NCI-H1092 (cell line): ENCODE data around the gene TET3.
"Not testable (repeated sequence)": the region's sequence is repeated elsewhere in the genome, so short reads cannot be mapped to it uniquely, and the experiment has no call there.

Experiments used
- DNase-seq: peaks from one replicate; lab custom pipeline; 2025; lab: John Stamatoyannopoulos, UW

TET3 gene

DNA sequence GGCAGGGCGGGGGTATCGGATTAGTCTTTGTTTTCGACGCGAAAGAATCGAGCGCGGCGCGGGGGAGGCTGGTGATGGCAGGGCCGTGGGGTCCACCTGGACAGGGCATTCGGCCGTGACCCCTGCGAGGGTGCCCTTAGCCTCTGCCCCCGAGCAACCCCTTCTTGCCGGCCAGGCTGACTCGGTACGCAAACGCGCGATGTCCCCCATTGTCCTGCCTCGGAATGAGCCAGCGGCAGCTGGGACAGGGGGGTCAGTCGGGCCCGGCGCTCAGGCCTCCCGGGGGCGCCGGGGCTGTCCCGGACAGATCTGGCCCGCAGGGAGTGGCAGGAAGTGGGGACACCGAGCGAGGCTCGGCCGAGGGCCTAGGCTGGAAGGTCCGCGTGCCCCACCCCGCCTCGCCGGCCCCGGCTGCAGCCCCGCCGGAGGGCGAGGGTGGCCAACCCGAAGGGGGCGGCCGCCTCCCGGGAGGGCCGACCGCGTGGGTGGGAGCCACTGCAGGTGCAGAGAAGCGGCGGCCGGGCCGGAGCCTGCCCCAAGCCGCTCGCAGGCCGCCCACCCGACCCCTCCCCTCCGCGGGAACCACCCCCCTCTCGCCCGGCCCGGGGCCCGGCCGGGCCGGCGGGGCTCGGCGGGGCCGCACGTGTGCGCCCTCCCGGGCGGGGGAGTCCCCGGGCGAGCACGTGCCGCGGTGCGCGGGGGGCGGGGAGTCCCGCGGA lies at the start of gene TET3:
Gene TET3, plus strand, starts transcription at position 708 of the 719 bp plus-strand sequence. CDS start 1,494 bp downstream, outside the sequence.
- DNase-seq, result no peak

GRCh38 chr2:73935641-73936040 lies 49.1 kb upstream of the TET3 start:
- DNase-seq, result no peak

DNA sequence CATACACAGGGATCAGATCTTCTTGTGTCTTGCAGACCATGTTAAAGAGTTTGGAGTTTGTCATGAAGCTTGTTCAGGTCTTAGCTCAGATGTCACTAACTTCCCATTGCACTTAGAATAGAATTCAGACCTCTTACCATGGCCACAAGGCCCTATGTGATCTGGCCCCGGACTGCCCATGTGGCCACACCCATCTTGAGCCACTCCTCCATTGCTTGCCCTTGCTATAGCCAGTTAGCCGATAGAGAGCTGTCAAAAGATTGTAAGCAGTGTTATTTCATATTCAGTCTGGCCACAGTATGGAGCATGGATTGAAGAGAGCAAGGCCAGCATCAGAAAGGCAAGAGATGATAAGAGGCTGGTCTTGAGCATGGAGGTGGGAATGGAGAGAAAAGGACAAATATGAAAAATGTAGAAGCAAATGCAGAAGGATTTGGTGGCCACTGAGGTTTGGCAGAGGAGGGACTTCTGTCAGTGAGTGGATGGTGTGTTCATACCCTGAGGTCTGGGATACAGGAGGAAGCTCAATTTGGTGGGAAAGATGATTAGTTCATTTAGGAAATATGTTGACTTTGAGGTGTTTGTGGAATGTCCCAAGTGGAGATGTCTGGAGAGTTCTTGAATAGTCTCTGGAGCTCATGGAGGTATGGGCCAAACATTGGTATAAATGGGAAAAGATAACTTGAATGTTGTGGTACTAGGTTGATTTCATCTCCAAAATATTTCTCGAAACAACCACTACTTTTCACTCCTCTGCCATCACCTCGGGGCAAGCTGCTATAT lies 47.4 kb upstream of the TET3 start:
- DNase-seq, result no peak

DNA sequence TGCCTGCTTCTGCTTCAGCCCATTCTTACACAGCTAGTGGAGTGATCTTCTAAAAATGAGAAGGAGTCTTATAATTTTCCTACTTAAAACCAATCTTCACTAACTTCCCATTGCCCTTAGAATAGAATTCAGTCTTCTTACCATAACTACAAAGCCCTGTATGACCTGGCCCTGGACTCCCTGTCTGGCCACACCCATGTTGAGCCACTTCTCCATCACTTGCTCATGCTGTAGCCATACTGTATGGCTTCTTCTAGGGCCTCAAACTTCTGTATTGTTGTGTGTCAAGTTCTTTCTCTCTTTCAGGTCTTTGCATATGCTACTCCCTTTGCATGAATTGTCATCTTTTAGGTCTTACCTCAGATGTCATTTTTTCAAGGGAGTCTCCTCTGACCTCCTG lies 46.8 kb upstream of the TET3 start:
- DNase-seq, result no peak

DNA sequence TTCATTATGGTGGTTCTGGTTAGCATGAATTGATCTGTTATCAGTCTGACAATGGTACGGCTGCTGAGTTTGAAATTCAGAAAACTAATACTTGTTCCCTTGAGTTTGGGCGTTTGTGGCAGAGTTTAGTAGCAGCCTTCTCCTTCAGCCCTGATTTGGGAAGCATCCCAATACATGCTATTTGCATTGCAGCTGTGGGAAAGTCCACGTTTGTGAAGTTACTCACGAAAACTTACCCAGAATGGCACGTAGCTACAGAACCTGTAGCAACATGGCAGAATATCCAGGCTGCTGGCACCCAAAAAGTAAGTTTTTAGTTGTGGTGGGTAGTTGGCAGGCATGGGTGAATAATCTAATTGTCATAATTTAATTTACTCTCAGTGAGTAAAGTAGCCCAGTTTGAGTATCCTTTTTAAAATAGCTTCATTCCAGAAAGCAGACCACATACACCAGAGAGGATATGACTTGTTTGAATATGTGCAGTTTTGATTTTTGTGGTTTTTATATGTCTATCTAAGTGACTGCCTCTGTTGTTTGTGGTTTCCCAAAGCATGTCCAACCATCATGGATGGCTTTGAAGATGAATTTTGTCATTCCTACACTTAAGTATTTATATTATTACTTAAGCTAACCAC lies 45.9 kb upstream of the TET3 start:
- no peak for DNase-seq

DNA sequence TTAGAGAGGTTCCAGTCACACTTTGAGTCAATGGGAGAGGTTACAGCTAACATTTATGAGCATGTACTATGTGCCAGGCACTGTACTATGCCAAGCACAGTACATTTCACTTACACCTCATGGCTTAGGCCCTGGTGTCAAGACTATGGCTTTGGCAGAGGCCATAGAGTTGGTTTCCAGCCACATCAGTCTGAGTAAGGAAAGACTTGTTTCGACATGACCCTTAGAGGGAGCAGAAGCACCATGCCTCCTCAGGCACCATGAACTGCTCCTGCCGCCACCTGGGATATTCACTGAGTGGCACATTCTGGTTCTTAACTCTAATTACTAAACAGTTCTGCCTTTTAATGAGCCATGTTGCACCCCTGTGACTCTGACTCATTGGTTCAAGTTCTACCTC lies 45.3 kb upstream of the TET3 start:
- no peak for DNase-seq

GRCh38 chr2:73940066-73940465 lies 44.6 kb upstream of the TET3 start:
- DNase-seq, result not testable (repeated sequence)

DNA sequence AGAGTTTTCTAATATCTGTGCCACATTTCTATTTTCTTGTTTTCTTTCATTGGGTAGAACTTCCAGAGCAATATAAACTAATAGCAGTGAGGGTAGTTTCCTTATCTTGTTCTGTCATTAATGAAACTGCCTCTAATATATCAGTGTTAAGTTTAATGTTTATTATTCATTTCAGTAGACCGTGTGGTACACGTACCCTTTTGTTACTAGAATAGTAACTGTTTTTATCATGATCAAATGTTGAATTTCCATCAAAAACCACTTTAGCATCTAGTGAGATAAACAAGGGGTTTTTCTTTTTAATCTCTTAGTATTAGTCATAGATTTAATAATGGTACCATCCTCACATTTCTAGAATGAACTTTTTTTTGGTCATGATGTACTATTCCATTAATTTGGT lies 42.0 kb upstream of the TET3 start:
- DNase-seq, result no peak

DNA sequence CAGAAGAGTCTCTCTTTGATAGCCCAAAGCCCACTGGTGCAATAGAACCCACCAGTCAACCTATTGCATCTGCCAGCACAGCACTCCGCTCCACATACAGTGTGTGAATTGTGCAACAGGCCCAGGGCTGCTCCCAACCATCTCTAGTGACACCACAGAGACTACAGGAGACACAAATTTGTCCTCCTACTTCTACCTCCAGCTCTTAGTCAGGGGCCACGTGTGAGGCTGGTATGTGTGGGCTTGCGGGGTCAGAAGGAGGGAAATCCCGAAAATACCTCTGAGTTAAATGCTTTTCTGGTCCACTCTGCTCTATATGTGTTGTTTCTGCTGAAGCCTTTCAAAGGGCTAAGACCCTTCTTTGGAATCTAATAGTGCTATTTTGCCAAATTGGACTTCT lies 40.0 kb upstream of the TET3 start:
- DNase-seq, result no peak

DNA sequence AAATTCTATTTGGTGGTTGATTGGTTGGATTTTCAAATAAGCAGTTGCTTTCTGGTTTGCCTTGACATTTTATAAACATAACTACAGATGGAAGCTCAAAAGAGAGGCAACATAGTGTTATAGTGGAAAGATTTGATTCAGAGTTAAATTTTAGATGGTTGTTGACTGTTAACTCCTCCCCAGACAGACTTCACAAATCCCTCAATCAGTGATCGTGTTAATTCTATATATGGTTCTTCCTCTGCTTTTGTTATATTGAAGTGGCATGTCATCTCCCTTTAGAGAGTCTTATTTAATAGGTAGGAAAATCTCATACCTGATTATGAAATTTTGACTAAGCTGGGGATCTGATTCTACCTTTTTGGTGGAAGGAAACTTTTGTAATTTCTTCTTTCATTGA lies 38.5 kb upstream of the TET3 start:
- DNase-seq, result no peak

DNA sequence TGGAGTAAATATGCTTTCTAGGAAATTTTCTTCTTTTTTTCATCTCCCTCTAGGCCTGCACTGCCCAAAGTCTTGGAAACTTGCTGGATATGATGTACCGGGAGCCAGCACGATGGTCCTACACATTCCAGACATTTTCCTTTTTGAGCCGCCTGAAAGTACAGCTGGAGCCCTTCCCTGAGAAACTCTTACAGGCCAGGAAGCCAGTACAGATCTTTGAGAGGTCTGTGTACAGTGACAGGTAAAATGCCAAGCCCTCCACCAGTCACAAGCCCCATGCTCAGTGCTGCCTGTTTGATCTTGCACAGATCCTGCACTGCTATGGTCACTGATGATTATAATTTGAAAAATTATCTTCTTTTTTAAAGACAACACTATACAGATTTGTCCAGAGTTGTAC lies 38.0 kb upstream of the TET3 start:
- DNase-seq, result no peak

DNA sequence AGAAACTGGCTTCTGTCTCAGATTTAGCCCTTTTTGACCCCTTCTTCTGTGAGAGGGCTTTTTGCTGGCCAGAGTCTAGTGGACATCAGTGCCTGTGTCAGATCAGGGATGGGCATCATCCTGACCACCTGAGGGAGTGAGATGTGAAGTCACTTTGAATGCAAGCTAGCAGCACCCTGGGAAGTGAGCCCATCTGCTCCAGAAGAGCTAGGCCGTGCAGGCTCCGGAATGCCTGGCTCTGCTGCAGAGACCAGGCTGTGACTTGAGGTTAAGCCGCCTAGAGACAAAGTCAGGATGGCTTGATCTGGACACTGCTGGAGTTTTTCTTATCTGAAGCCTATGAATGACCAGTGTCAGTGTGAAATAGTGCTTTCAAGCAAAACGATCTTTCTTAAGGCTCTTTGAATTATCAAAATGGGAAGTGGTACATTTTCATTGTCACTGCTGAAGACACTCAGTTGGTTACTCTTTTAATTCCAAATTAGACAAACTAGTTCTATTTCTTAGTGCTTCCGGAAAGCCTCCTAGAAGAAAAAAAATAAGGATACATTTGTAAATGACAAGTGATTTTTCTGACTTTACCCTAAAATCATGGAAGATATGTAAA lies 37.2 kb upstream of the TET3 start:
- DNase-seq, result no peak

DNA sequence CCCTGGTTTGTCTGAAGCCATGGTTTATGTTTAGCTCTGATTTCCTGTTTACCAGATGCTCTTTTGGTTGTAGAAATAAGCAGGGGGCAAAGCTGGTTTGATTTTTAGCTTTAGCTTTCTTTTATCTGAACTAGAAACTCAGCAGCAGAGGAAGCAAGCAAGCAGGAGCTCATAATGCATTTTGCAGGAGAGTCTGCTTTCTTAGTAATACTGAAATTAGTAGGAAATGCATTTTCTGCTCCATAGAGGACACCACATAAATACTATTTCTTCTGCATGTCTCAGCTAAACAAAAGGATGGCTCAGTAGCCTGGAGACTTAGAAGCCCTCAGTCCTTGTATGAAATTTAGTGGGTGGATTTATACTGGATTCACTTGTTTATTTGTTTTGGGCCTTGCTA lies 34.9 kb upstream of the TET3 start:
- no peak for DNase-seq

GRCh38 chr2:73952499-73953446 lies 31.9 kb upstream of the TET3 start:
- no peak for DNase-seq

- no peak for DNase-seq
Observed at GRCh38 chr2:73956218-73956865, 28.4 kb upstream of the TET3 start.

GRCh38 chr2:73961274-73961673 lies 23.4 kb upstream of the TET3 start:
- DNase-seq, result no peak

DNA sequence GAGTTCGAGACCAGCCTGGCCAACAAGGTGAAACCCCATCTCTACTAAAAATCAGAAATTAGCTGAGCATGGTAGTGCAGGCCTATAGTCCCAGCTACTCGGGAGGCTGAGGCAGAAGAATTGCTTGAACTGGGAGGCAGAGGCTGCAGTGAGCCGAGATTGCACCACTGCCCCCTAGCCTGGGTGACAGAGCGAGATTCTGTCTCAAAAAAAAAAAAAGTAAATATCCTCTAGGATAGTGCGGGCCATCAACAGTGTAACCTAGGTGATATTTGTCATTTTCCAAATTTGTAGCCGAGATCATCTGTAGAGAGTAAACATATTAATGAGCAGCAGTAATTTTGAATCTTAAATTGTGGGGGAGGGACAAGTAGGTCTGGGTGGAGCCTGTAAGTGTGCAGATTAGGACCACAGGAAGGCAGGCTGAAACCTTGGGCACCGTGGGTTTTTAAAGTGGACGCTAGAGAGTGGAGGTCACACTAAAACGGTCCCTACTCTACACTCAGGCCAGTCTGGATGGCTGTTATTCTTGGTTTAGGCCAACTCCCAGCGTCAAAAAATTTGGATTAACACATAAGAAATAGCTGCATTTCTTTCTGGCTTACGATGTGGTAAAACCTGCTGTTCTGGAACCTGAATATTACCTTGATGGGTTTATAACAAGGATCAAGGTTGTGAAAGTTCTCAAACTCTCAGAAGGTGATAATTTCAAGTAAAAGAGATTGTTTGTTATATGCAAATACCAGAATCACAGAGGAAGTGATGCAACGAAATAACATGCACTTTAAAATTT lies 22.7 kb upstream of the TET3 start:
- DNase-seq, result no peak

GRCh38 chr2:73962798-73963197 lies 21.9 kb upstream of the TET3 start:
- no peak for DNase-seq

DNA sequence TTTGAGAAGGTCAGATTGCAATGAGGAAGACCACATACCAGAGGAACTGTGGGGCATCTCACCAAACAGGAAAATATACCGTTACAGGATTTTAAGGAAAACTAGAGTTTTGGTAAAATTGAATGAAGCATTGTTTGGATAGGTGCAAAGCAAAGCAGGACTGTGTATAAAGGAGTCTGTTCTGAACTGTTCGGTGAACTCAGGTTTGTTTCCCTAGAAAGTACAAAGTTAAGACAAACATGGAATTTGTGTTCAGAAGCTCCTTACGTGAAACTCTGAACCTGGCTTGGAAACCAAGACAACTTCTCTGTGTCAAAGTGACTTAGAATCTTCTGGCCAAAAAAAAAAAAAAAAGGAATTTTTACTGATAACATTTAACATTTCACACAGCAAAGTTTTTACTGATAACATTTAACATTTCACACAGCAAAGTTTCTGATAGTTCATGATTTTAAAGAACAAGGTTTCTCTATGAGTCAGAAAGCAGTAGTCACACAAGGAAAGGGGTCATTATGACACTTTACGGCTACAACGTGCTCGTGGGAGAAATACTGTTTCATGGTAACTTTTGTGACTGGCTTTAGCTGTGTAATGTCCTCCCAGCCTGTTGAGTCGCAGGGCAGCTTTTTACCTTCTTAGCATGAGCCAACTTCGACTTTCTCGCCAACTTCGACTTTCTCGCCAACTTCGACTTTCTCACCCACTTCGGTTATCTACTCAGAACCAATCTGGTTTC lies 21.2 kb upstream of the TET3 start:
- no peak for DNase-seq

- DNase-seq, result no peak
Observed at GRCh38 chr2:73964223-73964622, 20.5 kb upstream of the TET3 start.
